KMS-11 (cell line): ENCODE results near the gene SOX5.
"Not testable (repeated sequence)": the region's sequence is repeated elsewhere in the genome, so short reads cannot be mapped to it uniquely, and the experiment has no call there.

Experiments used
- H2AFZ ChIP-seq: fragments of 200-600 bp; sonication (generic); 2 replicates; pipeline ENCODE4 v1.6.1; 2016; ENCODE audit warnings: antibody characterized with exemption, mixed run types, low read depth
- H3K27ac ChIP-seq: fragments of 200-600 bp; sonication (generic); 2 replicates; pipeline ENCODE4 v1.6.1; 2016; ENCODE audit warnings: mild to moderate bottlenecking, mixed run types
- H3K27me3 ChIP-seq: fragments of 200-600 bp; sonication (generic); 2 replicates; pipeline ENCODE4 v1.6.1; 2017; ENCODE audit warnings: mild to moderate bottlenecking, low read depth, mixed run types, moderate library complexity; ENCODE audit not compliant: insufficient read depth
- H3K36me3 ChIP-seq: fragments of 200-600 bp; sonication (generic); 2 replicates; pipeline ENCODE4 v1.6.1; 2017; ENCODE audit warnings: mild to moderate bottlenecking, mixed run types; ENCODE audit not compliant: insufficient read depth
- H3K4me1 ChIP-seq: fragments of 200-600 bp; sonication (generic); 2 replicates; pipeline ENCODE4 v1.6.1; 2016; ENCODE audit warnings: mild to moderate bottlenecking, low read depth, mixed run types; ENCODE audit not compliant: poor library complexity, severe bottlenecking
- H3K4me2 ChIP-seq: fragments of 200-600 bp; sonication (generic); 2 replicates; pipeline ENCODE4 v1.7.0; 2016; ENCODE audit warnings: mild to moderate bottlenecking, mixed run types
- H3K4me3 ChIP-seq: fragments of 200-600 bp; sonication (generic); IDR thresholded peaks from 2 replicates; pipeline ENCODE4 v1.6.1; 2017; ENCODE audit warnings: low read depth, low read length, mixed read lengths; ENCODE audit not compliant: insufficient read depth
- H3K79me2 ChIP-seq: fragments of 200-600 bp; sonication (generic); 2 replicates; pipeline ENCODE4 v1.6.1; 2016; ENCODE audit warnings: low read depth, mixed run types; ENCODE audit not compliant: insufficient read depth
- H3K9ac ChIP-seq: fragments of 200-600 bp; sonication (generic); 2 replicates; pipeline ENCODE4 v1.6.1; 2016; ENCODE audit warnings: mild to moderate bottlenecking, mixed run types
- H4K20me1 ChIP-seq: fragments of 200-600 bp; sonication (generic); 2 replicates; pipeline ENCODE4 v1.6.1; 2016; ENCODE audit warnings: mild to moderate bottlenecking, mixed run types; ENCODE audit not compliant: insufficient read depth
- CTCF ChIP-seq: fragments of 200-600 bp; sonication (generic); conservative IDR thresholded peaks from 2 replicates; pipeline ENCODE4 v1.6.1; 2017; ENCODE audit warnings: low read depth, mild to moderate bottlenecking, antibody characterized with exemption, low read length, moderate library complexity, mixed read lengths

The SOX5 gene

DNA sequence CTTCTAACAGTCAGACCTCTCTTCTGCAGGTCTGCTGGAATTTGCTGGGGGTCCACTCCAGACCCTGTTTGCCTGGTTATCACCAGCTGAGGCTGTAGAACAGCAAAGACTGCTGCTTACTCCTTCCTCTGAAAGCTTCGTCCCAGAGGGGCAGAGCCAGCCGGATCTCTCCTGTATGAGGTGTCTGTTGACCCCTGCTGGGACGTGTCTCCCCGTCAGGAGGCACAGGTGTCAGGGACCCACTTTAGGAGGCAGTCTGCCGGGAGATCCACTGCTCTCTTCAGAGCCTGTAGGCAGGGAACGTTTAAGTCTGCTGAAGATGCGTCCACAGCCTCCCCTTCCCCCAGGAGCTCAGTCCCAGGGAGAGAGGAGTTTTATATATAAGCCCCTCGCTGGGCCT is 125.1 kb downstream of the SOX5 start:
- no peak overlapping the region for H3K4me3 ChIP-seq
- no peaks in the 10 kb centered on the region for H3K4me1 ChIP-seq
- H2AFZ ChIP-seq: no peak overlapping the region
- H4K20me1 ChIP-seq: no peaks in the 10 kb centered on the region
- no peak overlapping the region for H3K27ac ChIP-seq
- no peak overlapping the region for H3K9ac ChIP-seq
- H3K36me3 ChIP-seq: no peaks in the 10 kb centered on the region
- TF ChIP-seq CTCF: no peak
- H3K4me2 ChIP-seq: no peak overlapping the region
- no peaks in the 10 kb centered on the region for H3K27me3 ChIP-seq
- no peaks in the 10 kb centered on the region for H3K79me2 ChIP-seq

DNA sequence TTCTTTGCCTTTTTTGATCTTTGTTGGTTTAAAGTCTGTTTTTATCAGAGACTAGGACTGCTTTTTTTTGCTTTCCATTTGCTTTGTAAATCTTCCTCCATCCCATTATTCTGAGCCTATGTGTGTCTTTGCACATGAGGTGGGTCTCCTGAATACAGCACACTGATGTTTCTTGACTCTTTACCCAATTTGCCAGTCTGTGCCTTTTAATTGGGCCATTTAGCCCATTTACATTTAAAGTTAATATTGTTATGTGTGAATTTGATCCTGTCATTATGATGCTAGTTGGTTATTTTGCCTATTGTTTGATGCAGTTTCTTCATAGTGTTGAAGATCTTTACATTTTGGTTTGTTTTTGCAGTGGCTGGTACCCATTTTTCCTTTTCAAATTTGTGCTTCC is 126.6 kb downstream of the SOX5 start:
- not testable (repeated sequence) for H3K9ac ChIP-seq, H3K4me2 ChIP-seq, H3K27me3 ChIP-seq, H3K27ac ChIP-seq, H3K36me3 ChIP-seq, H3K4me1 ChIP-seq, H3K79me2 ChIP-seq, H3K4me3 ChIP-seq, H4K20me1 ChIP-seq, H2AFZ ChIP-seq

GRCh38 chr12:23817345-23817744 is 132.1 kb downstream of the SOX5 start:
- no peak overlapping the region for H3K27ac ChIP-seq
- no peaks in the 10 kb centered on the region for H3K36me3 ChIP-seq
- no peak overlapping the region for H2AFZ ChIP-seq
- H4K20me1 ChIP-seq: no peaks in the 10 kb centered on the region
- H3K27me3 ChIP-seq: no peaks in the 10 kb centered on the region
- H3K79me2 ChIP-seq: no peaks in the 10 kb centered on the region
- H3K4me3 ChIP-seq: no peak overlapping the region
- no peak for TF ChIP-seq CTCF
- H3K9ac ChIP-seq: no peak overlapping the region
- H3K4me1 ChIP-seq: no peaks in the 10 kb centered on the region
- H3K4me2 ChIP-seq: no peak overlapping the region

- no peak for TF ChIP-seq CTCF
- Histone ChIP-seq H3K9ac (no peak overlapping the region), H2AFZ (no peak overlapping the region), H3K79me2 (no peaks in the 10 kb centered on the region), H3K27me3 (no peaks in the 10 kb centered on the region), H3K4me3 (no peak overlapping the region), H3K4me2 (no peak overlapping the region), H3K27ac (no peak overlapping the region), H3K36me3 (no peaks in the 10 kb centered on the region), H3K4me1 (no peaks in the 10 kb centered on the region), H4K20me1 (no peaks in the 10 kb centered on the region)
These were observed 133.0 kb downstream of the SOX5 start for GRCh38 chr12:23816394-23816851.

GRCh38 chr12:23815810-23816209 is 133.7 kb downstream of the SOX5 start:
- Histone ChIP-seq H3K4me2 (no peak overlapping the region), H3K27ac (no peak overlapping the region), H3K27me3 (no peaks in the 10 kb centered on the region), H3K79me2 (no peaks in the 10 kb centered on the region), H3K36me3 (no peaks in the 10 kb centered on the region), H3K4me1 (no peaks in the 10 kb centered on the region), H3K9ac (no peak overlapping the region), H4K20me1 (no peaks in the 10 kb centered on the region), H3K4me3 (no peak overlapping the region), H2AFZ (no peak overlapping the region)
- no peak for TF ChIP-seq CTCF
